Lower leg skin (tissue), 4 donors: ENCODE results near the gene HDAC9. TPM values are rescaled to one million over a fixed set of nuclear protein-coding genes. Genes with fewer than 3 reads are reported as not detected.
A peak's percentile ranks its signal among the peaks of the same experiment; 100 is the strongest.

Experiments
- DNase-seq, 2 donors: peaks; one replicate each; pipeline ENCODE4 v3.0.0-alpha.2; 2019; ENCODE audit warnings: low spot score in 2 of 2
- H3K4me3 ChIP-seq: fragments of 200-600 bp; sonication (generic); 2 replicates; pipeline ENCODE4 v1.5.1; 2017; ENCODE audit warnings: mild to moderate bottlenecking, low read depth; ENCODE audit not compliant: poor library complexity, severe bottlenecking
- POLR2A ChIP-seq, 2 donors: fragments of 450-650 bp; IDR thresholded peaks; one replicate each; pipeline ENCODE4 v1.6.1; 2016 to 2017; ENCODE audit warnings: antibody characterized with exemption in 2 of 2, mild to moderate bottlenecking in 1 of 2, moderate library complexity in 1 of 2
- WGBS, 2 donors: methylation state at CpG; one replicate each; pipeline ENCODE4 v1.1.5; 2018; 5-methylcytosine and 5-hydroxymethylcytosine counted together
- intact Hi-C: fragments of 100-400 bp; cut with DNase I; formaldehyde crosslinking; loops from one replicate; pipeline ENCODE4 v1.15.0; 2023; ENCODE audit warnings: low total_unique reads
- total RNA-seq, 4 donors: library from RNA; depleted of rRNA; stranded (reverse); fragments of >200 nt; gene quantifications; one replicate each; pipeline ENCODE4 v1.1.0, GENCODE V29; 2016
- TF ChIP-seq, protein P1 (sequence below), 3 donors: fragments of 450-650 bp; IDR thresholded peaks; one replicate each; pipeline ENCODE4 v1.5.1; 2016; ENCODE audit warnings: antibody characterized with exemption in 3 of 3, mild to moderate bottlenecking in 3 of 3, moderate library complexity in 2 of 3

Gene HDAC9
- total RNA-seq, 4 donors from 2014 or later = 3.1 to 5.5 (median 4.7) TPM

DNA sequence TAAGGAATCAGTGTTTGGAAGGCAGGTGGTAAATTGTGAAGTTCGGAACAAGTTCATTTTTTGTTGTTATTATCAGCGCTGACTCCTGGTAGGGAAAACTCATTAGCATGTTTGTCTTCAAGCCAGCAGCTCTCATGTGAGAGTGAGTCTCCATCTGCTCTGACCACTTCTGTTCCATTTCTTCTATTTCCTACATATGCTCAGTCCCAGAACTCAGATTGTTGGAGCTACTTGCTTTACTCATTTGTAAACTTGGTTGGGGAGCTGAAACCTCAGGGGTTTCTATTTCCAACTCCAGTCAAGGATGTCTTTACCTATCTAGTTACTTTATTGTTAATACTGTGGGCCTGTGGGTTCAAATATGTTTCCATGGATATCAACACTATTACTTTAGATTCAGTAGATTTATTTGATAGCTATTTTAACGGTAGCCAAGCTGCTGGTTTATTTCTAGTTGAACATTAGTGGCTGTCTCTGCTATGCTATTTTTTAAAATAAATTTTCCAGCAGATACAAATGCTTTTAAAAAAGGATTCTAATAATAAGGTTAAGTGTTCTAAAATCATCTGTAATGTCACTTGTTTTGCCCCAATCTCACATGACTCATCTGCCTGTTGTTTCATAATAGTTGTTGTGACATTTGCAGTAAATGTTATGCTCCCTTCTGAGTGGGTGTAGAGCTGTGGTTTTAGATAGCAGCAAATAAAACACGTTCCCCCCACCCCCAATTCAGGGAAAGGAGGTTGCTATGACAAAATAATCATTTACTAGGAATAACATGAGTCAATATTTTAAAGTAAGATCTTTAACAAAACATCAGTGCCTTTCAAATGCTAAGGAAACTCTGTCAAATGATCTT lies 143.3 kb downstream of the HDAC9 start:
- 50 to 54% methylated on average over 4 of the region's 4 CpGs for WGBS, 2 donors
- peak in 1 of 2 donors; percentile 58 for DNase-seq
- no peak overlapping the region for H3K4me3 ChIP-seq
- intact Hi-C loops = no loop called here
- TF ChIP-seq, protein P1, sequence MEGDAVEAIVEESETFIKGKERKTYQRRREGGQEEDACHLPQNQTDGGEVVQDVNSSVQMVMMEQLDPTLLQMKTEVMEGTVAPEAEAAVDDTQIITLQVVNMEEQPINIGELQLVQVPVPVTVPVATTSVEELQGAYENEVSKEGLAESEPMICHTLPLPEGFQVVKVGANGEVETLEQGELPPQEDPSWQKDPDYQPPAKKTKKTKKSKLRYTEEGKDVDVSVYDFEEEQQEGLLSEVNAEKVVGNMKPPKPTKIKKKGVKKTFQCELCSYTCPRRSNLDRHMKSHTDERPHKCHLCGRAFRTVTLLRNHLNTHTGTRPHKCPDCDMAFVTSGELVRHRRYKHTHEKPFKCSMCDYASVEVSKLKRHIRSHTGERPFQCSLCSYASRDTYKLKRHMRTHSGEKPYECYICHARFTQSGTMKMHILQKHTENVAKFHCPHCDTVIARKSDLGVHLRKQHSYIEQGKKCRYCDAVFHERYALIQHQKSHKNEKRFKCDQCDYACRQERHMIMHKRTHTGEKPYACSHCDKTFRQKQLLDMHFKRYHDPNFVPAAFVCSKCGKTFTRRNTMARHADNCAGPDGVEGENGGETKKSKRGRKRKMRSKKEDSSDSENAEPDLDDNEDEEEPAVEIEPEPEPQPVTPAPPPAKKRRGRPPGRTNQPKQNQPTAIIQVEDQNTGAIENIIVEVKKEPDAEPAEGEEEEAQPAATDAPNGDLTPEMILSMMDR (IDR thresholded peaks at IDR 0.05) = no peak
- no peak for TF ChIP-seq POLR2A (IDR thresholded peaks at IDR 0.05)

DNA sequence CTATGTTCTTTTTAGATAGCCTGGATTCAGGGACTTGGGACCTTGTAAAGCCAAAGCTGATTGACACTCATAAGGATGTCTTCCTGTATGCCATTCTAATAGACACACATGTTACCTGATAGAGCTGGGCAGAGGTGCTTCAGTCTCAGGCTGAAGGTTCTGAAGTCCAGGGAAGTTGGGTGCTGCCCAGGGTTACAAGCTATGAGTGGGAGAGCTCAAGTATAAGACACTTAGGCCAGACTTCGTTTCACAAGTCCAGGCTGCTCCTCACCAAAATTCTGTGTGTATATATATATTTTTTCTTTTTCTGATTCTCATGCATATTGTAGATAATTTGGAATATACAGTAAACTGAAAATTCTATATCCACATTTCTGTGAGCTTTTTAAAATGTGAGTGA lies 144.2 kb downstream of the HDAC9 start:
- DNase-seq = no peak
- intact Hi-C loops = no loop called here
- WGBS, 2 donors = 61 to 74% methylated on average over 1 of the region's 1 CpG
- no peak for TF ChIP-seq POLR2A (IDR thresholded peaks at IDR 0.05)
- TF ChIP-seq, protein P1 (IDR thresholded peaks at IDR 0.05) = no peak
- no peak overlapping the region for H3K4me3 ChIP-seq

DNA sequence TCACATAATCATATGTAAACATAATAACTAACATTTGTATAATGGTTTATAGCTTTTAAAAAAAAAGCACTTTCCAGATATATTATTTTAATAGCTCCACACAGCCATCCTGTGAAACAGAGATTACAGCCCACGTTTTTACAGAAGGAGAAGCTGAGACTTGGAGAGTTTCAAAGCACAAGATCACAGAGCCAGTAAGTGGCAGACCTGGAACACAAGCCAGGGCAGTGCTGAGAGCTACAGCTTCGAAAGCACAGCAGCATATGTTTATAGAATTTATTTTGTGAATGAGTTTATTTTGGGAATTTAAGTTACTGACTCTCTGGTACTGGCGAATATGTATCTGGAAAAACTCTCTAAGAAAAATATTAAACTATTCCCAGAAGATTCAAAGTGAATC lies 149.4 kb downstream of the HDAC9 start:
- intact Hi-C loops = no loop called here
- TF ChIP-seq, protein P1 (IDR thresholded peaks at IDR 0.05) = no peak
- TF ChIP-seq POLR2A (IDR thresholded peaks at IDR 0.05) = no peak
- WGBS, 2 donors = 47 to 56% methylated on average over 3 of the region's 3 CpGs
- no peak for DNase-seq
- H3K4me3 ChIP-seq = no peak overlapping the region

DNA sequence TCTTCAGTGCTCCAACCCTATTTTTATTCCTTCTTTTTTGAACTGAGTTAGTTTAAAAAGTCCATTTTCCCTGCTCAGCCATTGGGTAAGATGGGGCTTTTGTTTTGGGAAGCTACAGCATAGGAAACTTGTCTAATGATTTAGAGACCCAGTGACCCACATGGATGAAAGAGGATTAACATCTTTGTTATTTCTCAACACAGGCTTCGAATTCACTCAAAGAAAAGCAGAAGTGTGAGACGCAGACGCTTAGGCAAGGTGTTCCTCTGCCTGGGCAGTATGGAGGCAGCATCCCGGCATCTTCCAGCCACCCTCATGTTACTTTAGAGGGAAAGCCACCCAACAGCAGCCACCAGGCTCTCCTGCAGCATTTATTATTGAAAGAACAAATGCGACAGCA lies 152.0 kb downstream of the HDAC9 start:
- DNase-seq = no peak
- TF ChIP-seq, protein P1 (IDR thresholded peaks at IDR 0.05) = no peak
- TF ChIP-seq POLR2A (IDR thresholded peaks at IDR 0.05) = no peak
- intact Hi-C loops = no loop called here
- 88% methylated on average over 5 of the region's 5 CpGs for WGBS, 2 donors
- no peak overlapping the region for H3K4me3 ChIP-seq

DNA sequence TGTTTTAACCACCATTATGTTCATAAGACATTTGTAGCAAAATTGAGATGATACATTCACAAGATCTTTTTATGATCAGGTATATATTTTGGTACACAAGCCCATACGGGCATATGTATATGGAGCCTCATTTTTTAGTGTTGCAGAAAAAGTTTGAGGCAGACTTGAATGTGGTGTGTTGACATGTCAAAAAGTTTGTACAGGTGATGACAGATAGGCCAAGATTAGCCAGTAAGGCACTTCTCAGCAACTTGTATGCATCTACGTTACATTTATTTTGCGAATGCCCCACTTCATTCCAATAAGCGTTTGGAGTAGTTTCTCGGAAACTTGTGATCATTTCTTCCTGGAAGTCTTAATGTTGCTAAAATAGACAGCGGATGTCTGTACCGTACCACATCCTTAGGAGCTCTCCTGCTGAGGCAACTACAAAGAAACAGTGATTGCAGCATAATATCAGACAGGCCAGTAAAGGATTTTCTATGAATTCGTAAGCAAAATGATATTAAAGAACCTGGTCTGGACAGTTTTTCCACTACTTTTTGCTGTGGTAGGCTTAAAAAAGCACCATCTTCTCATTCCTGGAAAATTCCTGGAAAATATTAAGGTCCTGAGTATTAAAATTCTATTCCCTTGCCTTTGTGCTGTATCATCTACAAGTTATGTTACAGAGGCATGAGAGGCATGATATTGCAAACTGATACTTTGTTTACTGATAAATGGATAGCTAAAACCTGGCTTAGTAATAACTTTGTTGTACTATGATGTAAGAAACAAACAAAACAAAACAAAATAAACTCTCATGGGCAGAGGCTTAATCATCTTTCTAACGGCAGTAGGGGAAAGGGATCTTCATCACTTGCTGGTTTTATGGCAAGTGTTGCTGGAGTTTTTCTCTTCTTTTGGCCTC lies 153.6 kb downstream of the HDAC9 start:
- 86 to 91% methylated on average over 9 of the region's 9 CpGs for WGBS, 2 donors
- H3K4me3 ChIP-seq = no peak overlapping the region
- no peak for TF ChIP-seq POLR2A (IDR thresholded peaks at IDR 0.05)
- TF ChIP-seq, protein P1 (IDR thresholded peaks at IDR 0.05) = no peak
- intact Hi-C loops = no loop called here
- no peak for DNase-seq
